ENCODE measurements around the gene CTNS.

- no peak for TF ChIP-seq POLR2A (IDR thresholded peaks at IDR 0.05)
- TF ChIP-seq, protein P1, sequence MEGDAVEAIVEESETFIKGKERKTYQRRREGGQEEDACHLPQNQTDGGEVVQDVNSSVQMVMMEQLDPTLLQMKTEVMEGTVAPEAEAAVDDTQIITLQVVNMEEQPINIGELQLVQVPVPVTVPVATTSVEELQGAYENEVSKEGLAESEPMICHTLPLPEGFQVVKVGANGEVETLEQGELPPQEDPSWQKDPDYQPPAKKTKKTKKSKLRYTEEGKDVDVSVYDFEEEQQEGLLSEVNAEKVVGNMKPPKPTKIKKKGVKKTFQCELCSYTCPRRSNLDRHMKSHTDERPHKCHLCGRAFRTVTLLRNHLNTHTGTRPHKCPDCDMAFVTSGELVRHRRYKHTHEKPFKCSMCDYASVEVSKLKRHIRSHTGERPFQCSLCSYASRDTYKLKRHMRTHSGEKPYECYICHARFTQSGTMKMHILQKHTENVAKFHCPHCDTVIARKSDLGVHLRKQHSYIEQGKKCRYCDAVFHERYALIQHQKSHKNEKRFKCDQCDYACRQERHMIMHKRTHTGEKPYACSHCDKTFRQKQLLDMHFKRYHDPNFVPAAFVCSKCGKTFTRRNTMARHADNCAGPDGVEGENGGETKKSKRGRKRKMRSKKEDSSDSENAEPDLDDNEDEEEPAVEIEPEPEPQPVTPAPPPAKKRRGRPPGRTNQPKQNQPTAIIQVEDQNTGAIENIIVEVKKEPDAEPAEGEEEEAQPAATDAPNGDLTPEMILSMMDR (IDR thresholded peaks at IDR 0.05): no peak
- no peak for TF ChIP-seq EP300 (IDR thresholded peaks at IDR 0.05)
- no peak for TF ChIP-seq POLR2AphosphoS5 (IDR thresholded peaks at IDR 0.05)
These were observed 59.3 kb downstream of the CTNS start, which contains the start of gene P2RX5 for GRCh38 chr17:3695723-3696411.

Measured in stomach (tissue), 4 donors.